Measurements from ENCODE around the gene HHATL. TPM values are rescaled to one million over a fixed set of nuclear protein-coding genes. Genes with fewer than 3 reads are reported as not detected.
A peak's percentile ranks its signal among the peaks of the same experiment; 100 is the strongest.

The HHATL gene
- total RNA-seq, 6 donors from 2014 or later, result 0.71 to 1.6 (median 0.98) TPM; not detected in 2

GRCh38 chr3:42739401-42740158 lies 37.0 kb upstream of the HHATL start:
- H3K27ac ChIP-seq, result no peak overlapping the region
- peak; percentile 4 to 23 for ATAC-seq (ENCODE audit: low FRiP score in 2 of 2)

GRCh38 chr3:42736531-42736930 lies 33.9 kb upstream of the HHATL start:
- ATAC-seq (ENCODE audit: low FRiP score in 2 of 2), result no peak
- H3K27me3 ChIP-seq, result no peaks in the 10 kb centered on the region
- 90 to 91% methylated on average over 5 to 6 of the region's 6 CpGs for WGBS, 2 donors
- no peaks in the 10 kb centered on the region for H3K36me3 ChIP-seq
- H3K9me3 ChIP-seq, result no peaks in the 10 kb centered on the region
- no peak overlapping the region for H3K27ac ChIP-seq
- H3K4me3 ChIP-seq, result no peak overlapping the region
- no peak for DNase-seq
- no peaks in the 10 kb centered on the region for H3K4me1 ChIP-seq
- TF ChIP-seq POLR2A (IDR thresholded peaks at IDR 0.05) (no peak), POLR2AphosphoS5 (IDR thresholded peaks at IDR 0.05) (no peak), EP300 (IDR thresholded peaks at IDR 0.05) (no peak), CTCF (IDR thresholded peaks at IDR 0.05) (no peak)

More at GRCh38 chr3:42739401-42740158, 37.0 kb upstream of the HHATL start:
- WGBS, 2 donors, result 87 to 88% methylated on average over 10 to 12 of the region's 12 CpGs
- peaks cover 0 to 3% (median 0%) of the 10 kb centered on the region in 4 donors for H3K4me1 ChIP-seq
- no peaks in the 10 kb centered on the region for H3K36me3 ChIP-seq
- H3K4me3 ChIP-seq, result no peak overlapping the region
- no peak for TF ChIP-seq EP300 (IDR thresholded peaks at IDR 0.05)
- DNase-seq, result no peak
- H3K9me3 ChIP-seq, result no peaks in the 10 kb centered on the region
- no peaks in the 10 kb centered on the region for H3K27me3 ChIP-seq

GRCh38 chr3:42736081-42736480 lies 33.5 kb upstream of the HHATL start:
- no peaks in the 10 kb centered on the region for H3K9me3 ChIP-seq
- DNase-seq (no peak), ATAC-seq (ENCODE audit: low FRiP score in 2 of 2) (no peak)
- no peak overlapping the region for H3K4me3 ChIP-seq
- TF ChIP-seq CTCF (IDR thresholded peaks at IDR 0.05), result no peak
- H3K27ac ChIP-seq, result no peak overlapping the region
- WGBS, 2 donors, result 67% methylated on average over 1 of the region's 1 CpG; no CpG with 5 or more reads in 1 of the 2 donors
- H3K36me3 ChIP-seq, result no peaks in the 10 kb centered on the region
- no peaks in the 10 kb centered on the region for H3K4me1 ChIP-seq
- no peaks in the 10 kb centered on the region for H3K27me3 ChIP-seq

- H3K4me3 ChIP-seq, result no peak overlapping the region
- no peaks in the 10 kb centered on the region for H3K4me1 ChIP-seq
- TF ChIP-seq CTCF (IDR thresholded peaks at IDR 0.05), result no peak
- TF ChIP-seq POLR2AphosphoS5 (IDR thresholded peaks at IDR 0.05), result no peak
- WGBS, 2 donors, result 92 to 96% methylated on average over 6 to 12 of the region's 12 CpGs
- ATAC-seq (ENCODE audit: low FRiP score in 2 of 2) (no peak), DNase-seq (no peak)
- H3K36me3 ChIP-seq, result no peaks in the 10 kb centered on the region
- H3K27ac ChIP-seq, result no peak overlapping the region
- no peaks in the 10 kb centered on the region for H3K9me3 ChIP-seq
- H3K27me3 ChIP-seq, result no peaks in the 10 kb centered on the region
Observed at GRCh38 chr3:42735615-42736014, 33.0 kb upstream of the HHATL start.

- Histone ChIP-seq H3K27me3 (no peaks in the 10 kb centered on the region), H3K27ac (no peak overlapping the region), H3K4me1 (no peaks in the 10 kb centered on the region), H3K4me3 (no peak overlapping the region), H3K9me3 (no peaks in the 10 kb centered on the region), H3K36me3 (no peaks in the 10 kb centered on the region)
- DNase-seq (no peak), ATAC-seq (ENCODE audit: low FRiP score in 2 of 2) (no peak)
- WGBS, 2 donors, result 66 to 82% methylated on average over 8 of the region's 8 CpGs
- TF ChIP-seq CTCF (IDR thresholded peaks at IDR 0.05) (no peak), EP300 (IDR thresholded peaks at IDR 0.05) (no peak), POLR2AphosphoS5 (IDR thresholded peaks at IDR 0.05) (no peak), POLR2A (IDR thresholded peaks at IDR 0.05) (no peak)
Observed at GRCh38 chr3:42735019-42735418, 32.4 kb upstream of the HHATL start.
